Kidney (tissue), 14 donors: ENCODE results near the gene USP21. TPM values are rescaled to one million over a fixed set of nuclear protein-coding genes. Genes with fewer than 3 reads are reported as not detected.

Experiments used
- DNase-seq, 5 donors: peaks; one replicate each; pipeline ENCODE4 v3.0.0-alpha.2; 2013 to 2020
- FAIRE-seq: peaks from 2 replicates; lab custom pipeline; 2012; peaks lifted over from hg19 to GRCh38; lab: Jason Lieb, UNC
- H3K27ac ChIP-seq, 2 donors: one replicate each; pipeline ENCODE4 v1.7.0; 2013; ENCODE audit warnings: low read depth in 2 of 2, low read length in 2 of 2, inconsistent platforms in 1 of 2
- H3K27me3 ChIP-seq: one replicate; pipeline ENCODE4 v1.7.1; 2013; ENCODE audit warnings: low read length, inconsistent platforms; ENCODE audit not compliant: control insufficient read depth, insufficient read depth
- H3K36me3 ChIP-seq, 3 donors: one replicate each; pipeline versions ENCODE4 v1.7.0 to v1.7.1; 2013; ENCODE audit warnings: low read length in 3 of 3, control low read depth in 1 of 3, inconsistent platforms in 1 of 3; ENCODE audit not compliant: insufficient read depth in 3 of 3, control insufficient read depth in 2 of 3
- H3K4me1 ChIP-seq, 3 donors: one replicate each; pipeline versions ENCODE4 v1.7.0 to v1.7.1; 2013; ENCODE audit warnings: low read length in 3 of 3, inconsistent platforms in 1 of 3, low read depth in 1 of 3; ENCODE audit not compliant: control insufficient read depth in 2 of 3, insufficient read depth in 2 of 3
- H3K4me3 ChIP-seq, 3 donors: one replicate each; pipeline versions ENCODE4 v1.7.0 to v1.8.1; 2013; ENCODE audit warnings: low read length in 3 of 3, control low read depth in 1 of 3, inconsistent platforms in 1 of 3
- H3K9ac ChIP-seq, 3 donors: one replicate each; pipeline versions ENCODE4 v1.7.0 to v1.7.1; 2013; ENCODE audit warnings: low read length in 3 of 3, control low read depth in 1 of 3, inconsistent platforms in 1 of 3
- H3K9me3 ChIP-seq, 3 donors: one replicate each; pipeline versions ENCODE4 v1.7.0 to v1.7.1; 2013; ENCODE audit warnings: low read length in 3 of 3, control low read depth in 1 of 3, inconsistent platforms in 1 of 3; ENCODE audit not compliant: control insufficient read depth in 2 of 3, insufficient read depth in 1 of 3
- CTCF ChIP-seq: IDR thresholded peaks from 3 replicates; pipeline ENCODE4 v1.5.1; 2012; ENCODE audit warnings: mild to moderate bottlenecking, moderate library complexity, borderline replicate concordance; ENCODE audit not compliant: insufficient read depth; ENCODE audit errors: extremely low read depth
- intact Hi-C: fragments of 100-400 bp; cut with DNase I; formaldehyde crosslinking; loops from one replicate; pipeline ENCODE4 v1.11.1; 2022
- polyA plus RNA-seq: library from polyadenylated mRNA; stranded (reverse); fragments of 350-450 nt; fragmentation: Illumina TruSeq; extraction: RNeasy Lipid Tissue Mini Kit (QIAGEN cat#74804); gene quantifications from one replicate; pipeline ENCODE4 v1.2.3, GENCODE V29; 2014; ENCODE audit warnings: low read depth, low replicate concordance; ENCODE audit not compliant: insufficient read depth
- total RNA-seq: library from RNA; stranded (reverse); fragmentation: NEBNext Ultra II Directional; extraction: Animal tissue kit (Norgen Biotek cat#: 25700); gene quantifications from one replicate; pipeline ENCODE4 v1.2.1, GENCODE V29; 2021
- donor health status: control.
- donor health status: control.
- donor health status: control.
- donor health status: control.
- donor health status: control.
- donor health status: DM: yes; HTN: yes; CAD: no.
- donor health status: Normal renal cell carcinoma (clear cell type).

The USP21 gene
- total and polyA plus RNA-seq, 2 donors from 2014 or later = 26.3 to 27.7 TPM

GRCh38 chr1:161160671-161161145 lies 1.4 kb downstream of the USP21 start:
- Histone ChIP-seq H3K9me3 (no peaks in the 10 kb centered on the region), H3K4me1 (peaks cover 0 to 15% (median 11%) of the 10 kb centered on the region in 3 donors), H3K4me3 (no peak overlapping the region), H3K36me3 (peaks cover 4 to 14% (median 8%) of the 10 kb centered on the region in 3 donors), H3K27me3 (no peaks in the 10 kb centered on the region), H3K27ac (no peak overlapping the region), H3K9ac (no peak overlapping the region)
- FAIRE-seq (no peak), DNase-seq (peak in 2 of 5 donors; percentile 61 to 74)
- intact Hi-C loops = no loop called here
- no peak for TF ChIP-seq CTCF

DNA sequence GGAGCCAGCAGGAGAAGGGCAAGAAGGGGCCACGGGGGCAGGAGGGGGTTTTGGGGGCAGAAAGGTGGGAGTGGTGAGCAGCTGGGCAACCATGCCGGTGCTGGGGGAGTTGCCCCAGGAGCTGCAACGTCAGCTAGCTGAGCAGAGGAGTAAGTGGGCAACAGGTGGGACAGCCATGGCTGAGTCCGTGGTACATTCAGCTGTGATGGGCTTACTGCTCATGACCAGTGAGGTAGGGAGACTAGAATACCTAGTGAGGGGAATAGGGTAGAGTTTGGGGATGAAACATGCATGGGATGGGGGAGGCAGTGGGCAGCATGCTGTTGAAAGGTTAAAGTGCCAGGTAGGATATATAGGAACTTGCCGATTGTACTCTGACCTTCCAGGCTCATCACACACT lies 2.4 kb downstream of the USP21 start:
- Histone ChIP-seq H3K36me3 (peaks cover 4 to 14% (median 8%) of the 10 kb centered on the region in 3 donors), H3K4me3 (no peak overlapping the region), H3K9me3 (no peaks in the 10 kb centered on the region), H3K27me3 (no peaks in the 10 kb centered on the region), H3K4me1 (peaks cover 0 to 16% (median 11%) of the 10 kb centered on the region in 3 donors), H3K27ac (no peak overlapping the region), H3K9ac (no peak overlapping the region)
- FAIRE-seq (no peak), DNase-seq (no peak)
- intact Hi-C loops = no loop called here
- TF ChIP-seq CTCF = no peak

DNA sequence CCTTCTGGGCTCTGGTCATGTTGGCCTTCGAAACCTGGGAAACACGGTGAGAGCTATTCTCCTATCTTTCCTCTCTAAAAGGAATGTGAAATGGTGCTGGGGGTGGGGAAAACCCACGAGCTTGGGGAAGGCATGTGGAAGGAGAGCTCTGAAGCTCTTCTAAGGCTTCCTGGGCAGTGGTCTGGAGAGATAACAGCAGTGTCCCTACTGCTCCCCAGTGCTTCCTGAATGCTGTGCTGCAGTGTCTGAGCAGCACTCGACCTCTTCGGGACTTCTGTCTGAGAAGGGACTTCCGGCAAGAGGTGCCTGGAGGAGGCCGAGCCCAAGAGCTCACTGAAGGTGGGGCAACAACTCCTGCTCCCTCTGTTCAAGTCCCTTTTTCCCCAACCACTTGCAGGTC lies 2.8 kb downstream of the USP21 start:
- Histone ChIP-seq H3K27ac (no peak overlapping the region), H3K9ac (no peak overlapping the region), H3K9me3 (no peaks in the 10 kb centered on the region), H3K4me1 (peaks cover 0 to 20% (median 11%) of the 10 kb centered on the region in 3 donors), H3K27me3 (no peaks in the 10 kb centered on the region), H3K4me3 (no peak overlapping the region), H3K36me3 (peaks cover 4 to 14% (median 8%) of the 10 kb centered on the region in 3 donors)
- no peak for DNase-seq
- FAIRE-seq = no peak
- no peak for TF ChIP-seq CTCF
- intact Hi-C loops = no loop called here

DNA sequence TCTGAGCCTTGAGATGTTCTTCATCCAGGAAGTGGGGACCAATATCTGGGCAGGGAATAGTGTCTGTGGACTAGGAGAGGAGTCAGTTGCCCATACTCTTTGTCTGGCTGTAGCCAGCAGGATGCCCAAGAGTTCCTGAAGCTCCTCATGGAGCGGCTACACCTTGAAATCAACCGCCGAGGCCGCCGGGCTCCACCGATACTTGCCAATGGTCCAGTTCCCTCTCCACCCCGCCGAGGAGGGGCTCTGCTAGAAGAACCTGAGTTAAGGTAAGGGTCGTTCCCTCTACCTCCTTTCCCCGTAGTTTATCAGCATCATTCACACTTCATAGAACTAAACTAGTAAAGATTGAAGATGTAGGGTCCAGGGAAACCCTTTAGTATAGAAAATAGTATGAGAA lies 3.5 kb downstream of the USP21 start:
- no peaks in the 10 kb centered on the region for H3K9me3 ChIP-seq
- DNase-seq = no peak
- H3K27me3 ChIP-seq = no peaks in the 10 kb centered on the region
- intact Hi-C loops = no loop called here
- H3K36me3 ChIP-seq = peaks cover 4 to 14% (median 8%) of the 10 kb centered on the region in 3 donors
- H3K9ac ChIP-seq = no peak overlapping the region
- peaks cover 0 to 23% (median 11%) of the 10 kb centered on the region in 3 donors for H3K4me1 ChIP-seq
- no peak for FAIRE-seq
- H3K27ac ChIP-seq = no peak overlapping the region
- H3K4me3 ChIP-seq = no peak overlapping the region
- TF ChIP-seq CTCF = no peak
